SIG-M5 (cell line): ENCODE measurements around the gene RLF.

Experiments used
- DNase-seq: peaks from one replicate; lab custom pipeline; 2025; lab: John Stamatoyannopoulos, UW

RLF gene

GRCh38 chr1:40232444-40232843 lies 71.3 kb downstream of the RLF start:
- no peak for DNase-seq

GRCh38 chr1:40239626-40240025 lies 78.4 kb downstream of the RLF start:
- DNase-seq = no peak

GRCh38 chr1:40240390-40240789 lies 79.2 kb downstream of the RLF start:
- no peak for DNase-seq

GRCh38 chr1:40241362-40241761 lies 80.2 kb downstream of the RLF start:
- DNase-seq = no peak

- no peak for DNase-seq
Observed at GRCh38 chr1:40243351-40243750, 82.2 kb downstream of the RLF start.

GRCh38 chr1:40244138-40244744 lies 83.1 kb downstream of the RLF start:
- DNase-seq = no peak

GRCh38 chr1:40245686-40246085 lies 84.5 kb downstream of the RLF start:
- DNase-seq = no peak

GRCh38 chr1:40247655-40248054 lies 86.5 kb downstream of the RLF start, which contains the start of gene TMCO2:
TSS of gene TMCO2 (plus strand) at chr1:40247937. CDS start at chr1:40247994, 57 bp downstream.
- no peak for DNase-seq

GRCh38 chr1:40248412-40248811 lies 87.2 kb downstream of the RLF start:
- no peak for DNase-seq

GRCh38 chr1:40251456-40251855 lies 90.3 kb downstream of the RLF start:
- no peak for DNase-seq

- DNase-seq = no peak
Observed at GRCh38 chr1:40252601-40253000, 91.4 kb downstream of the RLF start.

- no peak for DNase-seq
Observed at GRCh38 chr1:40255231-40255630, 94.0 kb downstream of the RLF start.

GRCh38 chr1:40256401-40257084 lies 95.4 kb downstream of the RLF start:
- no peak for DNase-seq

- no peak for DNase-seq
Observed at GRCh38 chr1:40257313-40257687, 96.1 kb downstream of the RLF start.

GRCh38 chr1:40257688-40258444 lies 96.7 kb downstream of the RLF start, which contains the start of gene ZMPSTE24:
TSS of gene ZMPSTE24 (plus strand) at chr1:40258236. CDS start at chr1:40258272, 36 bp downstream.
- DNase-seq = peak; percentile 90

- DNase-seq = no peak
Observed at GRCh38 chr1:40258445-40258769, 97.2 kb downstream of the RLF start.

- DNase-seq = no peak
Observed at GRCh38 chr1:40264354-40264781, 103.2 kb downstream of the RLF start.

GRCh38 chr1:40265298-40265697 lies 104.1 kb downstream of the RLF start:
- no peak for DNase-seq

GRCh38 chr1:40265919-40266318 lies 104.7 kb downstream of the RLF start:
- no peak for DNase-seq

- no peak for DNase-seq
Observed at GRCh38 chr1:40266786-40267535, 105.8 kb downstream of the RLF start.

GRCh38 chr1:40267767-40268187 lies 106.6 kb downstream of the RLF start:
- DNase-seq = no peak

- no peak for DNase-seq
Observed at GRCh38 chr1:40268211-40268610, 107.0 kb downstream of the RLF start.
